ENCODE results near the gene CTCFL.

CTCFL gene

DNA sequence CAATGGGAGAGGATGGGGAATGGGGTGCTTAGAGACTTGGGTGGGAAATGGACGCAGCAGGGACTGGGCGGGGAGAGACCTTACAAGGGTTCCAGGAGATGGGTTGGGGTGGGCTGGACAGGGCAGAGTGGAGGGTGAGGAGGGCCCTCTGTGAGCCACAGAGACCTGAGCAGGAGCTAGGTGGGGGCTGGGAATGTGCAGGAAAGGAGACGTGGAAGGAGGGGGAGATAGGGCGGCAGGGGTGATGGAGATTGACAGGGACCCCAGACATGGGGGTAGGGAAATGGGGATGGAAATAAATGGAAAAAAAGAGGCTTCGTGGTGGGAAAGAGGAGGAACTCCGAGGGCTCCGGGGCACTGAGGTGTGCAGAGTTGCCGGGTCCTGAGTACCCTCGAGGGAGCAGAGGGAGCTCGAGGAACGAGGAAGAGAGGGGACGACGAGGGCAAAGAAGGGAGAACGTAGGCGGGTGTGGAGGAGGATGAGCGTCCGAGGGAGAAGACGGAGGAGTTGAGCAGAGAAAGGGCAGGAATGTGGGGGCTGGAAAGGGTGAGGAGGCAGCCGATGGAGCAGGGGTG lies 2.0 kb upstream of the CTCFL start:
- no peak for TF ChIP-seq EZH2phosphoT487 (IDR thresholded peaks at IDR 0.05; ENCODE audit: borderline replicate concordance, low read length)
- TF ChIP-seq, protein P1, sequence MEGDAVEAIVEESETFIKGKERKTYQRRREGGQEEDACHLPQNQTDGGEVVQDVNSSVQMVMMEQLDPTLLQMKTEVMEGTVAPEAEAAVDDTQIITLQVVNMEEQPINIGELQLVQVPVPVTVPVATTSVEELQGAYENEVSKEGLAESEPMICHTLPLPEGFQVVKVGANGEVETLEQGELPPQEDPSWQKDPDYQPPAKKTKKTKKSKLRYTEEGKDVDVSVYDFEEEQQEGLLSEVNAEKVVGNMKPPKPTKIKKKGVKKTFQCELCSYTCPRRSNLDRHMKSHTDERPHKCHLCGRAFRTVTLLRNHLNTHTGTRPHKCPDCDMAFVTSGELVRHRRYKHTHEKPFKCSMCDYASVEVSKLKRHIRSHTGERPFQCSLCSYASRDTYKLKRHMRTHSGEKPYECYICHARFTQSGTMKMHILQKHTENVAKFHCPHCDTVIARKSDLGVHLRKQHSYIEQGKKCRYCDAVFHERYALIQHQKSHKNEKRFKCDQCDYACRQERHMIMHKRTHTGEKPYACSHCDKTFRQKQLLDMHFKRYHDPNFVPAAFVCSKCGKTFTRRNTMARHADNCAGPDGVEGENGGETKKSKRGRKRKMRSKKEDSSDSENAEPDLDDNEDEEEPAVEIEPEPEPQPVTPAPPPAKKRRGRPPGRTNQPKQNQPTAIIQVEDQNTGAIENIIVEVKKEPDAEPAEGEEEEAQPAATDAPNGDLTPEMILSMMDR (IDR thresholded peaks at IDR 0.05; ENCODE audit: low read depth, low read length, poor library complexity, severe bottlenecking): no peak
- Histone ChIP-seq H3K36me3 (ENCODE audit: control insufficient read depth, low read length) (no peaks in the 10 kb centered on the region), H3F3A (ENCODE audit: control insufficient read depth, insufficient read depth) (peaks cover 8% of the 10 kb centered on the region), H3K27ac (ENCODE audit: low read depth, low read length) (no peak overlapping the region), H4K20me1 (ENCODE audit: control insufficient read depth, insufficient read depth, low read depth, low read length) (no peaks in the 10 kb centered on the region; the same call in 1 of the 2 replicates), H3K27me3 (ENCODE audit: control insufficient read depth, low read length) (no peaks in the 10 kb centered on the region), H3K9me2 (replicated peaks; ENCODE audit: control insufficient read depth, low read length) (no peaks in the 10 kb centered on the region), H3K4me1 (ENCODE audit: control insufficient read depth, low read length) (no peaks in the 10 kb centered on the region), H3K4me2 (ENCODE audit: low read length) (no peak overlapping the region), H3K79me2 (ENCODE audit: control insufficient read depth, low read length) (no peaks in the 10 kb centered on the region), H3K4me3 (ENCODE audit: low read length) (no peak overlapping the region), H3K9me3 (ENCODE audit: control insufficient read depth, insufficient read depth, low read length) (no peaks in the 10 kb centered on the region)

DNA sequence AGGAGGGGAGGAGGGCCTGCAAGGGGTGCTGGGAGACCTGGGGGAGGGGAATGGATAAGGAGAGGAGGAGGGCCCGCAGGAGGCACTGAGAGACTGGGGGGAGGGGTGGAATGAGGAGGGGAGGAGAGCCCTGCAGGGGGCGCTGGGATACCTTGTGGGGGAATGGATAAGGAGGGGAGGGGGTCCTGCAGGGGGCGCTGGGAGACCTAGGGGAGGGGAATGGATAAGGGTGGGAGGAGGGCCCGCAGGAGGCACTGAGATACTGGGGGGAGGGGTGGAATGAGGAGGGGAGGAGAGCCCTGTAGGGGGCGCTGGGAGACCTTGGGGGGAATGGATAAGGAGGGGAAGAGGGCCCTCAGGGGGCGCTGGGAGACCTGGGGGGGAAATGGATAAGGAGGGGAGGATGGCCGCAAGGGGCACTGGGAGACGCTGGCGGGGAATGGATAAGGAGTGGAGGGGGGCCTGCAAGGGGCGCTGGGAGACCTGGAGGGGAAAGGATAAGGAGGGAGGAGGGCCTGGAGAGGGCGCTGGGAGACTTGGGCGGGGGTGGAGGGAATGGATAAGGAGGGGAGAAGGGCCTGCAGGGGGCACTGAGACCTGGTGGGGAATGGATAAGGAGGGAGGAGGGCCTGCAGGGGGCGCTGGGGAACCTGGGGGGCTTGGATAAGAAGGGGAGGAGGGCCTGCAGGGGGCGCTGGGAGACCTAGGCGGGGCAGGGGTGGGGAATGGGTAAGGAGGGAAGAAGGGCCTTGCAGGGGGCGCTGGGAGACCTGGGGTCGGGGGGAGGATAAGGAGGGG lies 1.3 kb upstream of the CTCFL start:
- no peaks in the 10 kb centered on the region for H3K9me3 ChIP-seq (ENCODE audit: control insufficient read depth, insufficient read depth, low read length)
- TF ChIP-seq EZH2phosphoT487 (IDR thresholded peaks at IDR 0.05; ENCODE audit: borderline replicate concordance, low read length): no peak
- TF ChIP-seq, protein P1 (IDR thresholded peaks at IDR 0.05; ENCODE audit: low read depth, low read length, poor library complexity, severe bottlenecking): peak; percentile 83

DNA sequence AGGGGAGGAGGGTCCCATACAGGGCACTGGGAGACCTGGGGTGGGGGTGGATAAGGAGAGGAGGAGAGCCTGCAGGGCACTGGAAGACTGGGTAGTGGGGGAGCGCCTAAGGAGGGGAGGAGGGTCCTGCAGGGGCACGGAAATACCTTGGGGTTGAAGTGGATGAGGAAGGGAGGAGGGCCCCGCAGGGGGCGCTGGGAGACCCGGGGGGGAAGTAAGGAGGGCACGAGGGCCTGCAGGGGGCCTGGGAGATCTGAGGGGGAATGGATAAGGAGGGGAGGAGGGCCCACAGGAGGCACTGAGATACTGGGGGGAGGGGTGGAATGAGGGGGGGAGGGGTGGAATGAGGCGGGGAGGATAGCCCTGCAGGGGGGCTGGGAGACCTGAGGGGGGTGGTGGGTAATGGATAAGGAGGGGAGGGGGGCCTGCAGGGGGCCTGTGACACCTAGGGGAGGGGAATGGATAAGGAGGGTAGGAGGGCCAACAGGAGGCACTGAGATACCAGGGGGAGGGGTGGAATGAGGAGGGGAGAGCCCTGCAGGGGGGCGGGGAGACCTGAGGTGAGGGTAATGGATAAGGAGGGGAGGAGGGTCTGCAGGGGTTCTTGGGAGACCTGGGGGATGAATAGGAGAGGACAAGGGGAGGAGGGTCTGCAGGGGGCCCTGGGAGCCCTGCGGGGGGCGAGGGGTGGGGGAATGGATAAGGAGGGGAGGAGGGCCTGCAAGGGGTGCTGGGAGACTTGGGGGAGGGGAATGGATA lies 567 bp upstream of the CTCFL start:
- no peaks in the 10 kb centered on the region for H3K9me2 ChIP-seq (replicated peaks; ENCODE audit: control insufficient read depth, low read length)
- peaks cover 8% of the 10 kb centered on the region for H3F3A ChIP-seq (ENCODE audit: control insufficient read depth, insufficient read depth)
- H3K36me3 ChIP-seq (ENCODE audit: control insufficient read depth, low read length): no peaks in the 10 kb centered on the region
- no peaks in the 10 kb centered on the region for H3K9me3 ChIP-seq (ENCODE audit: control insufficient read depth, insufficient read depth, low read length)
- no peaks in the 10 kb centered on the region for H4K20me1 ChIP-seq (ENCODE audit: control insufficient read depth, insufficient read depth, low read depth, low read length)
- H3K4me1 ChIP-seq (ENCODE audit: control insufficient read depth, low read length): no peaks in the 10 kb centered on the region
- no peaks in the 10 kb centered on the region for H3K79me2 ChIP-seq (ENCODE audit: control insufficient read depth, low read length)
- H3K4me3 ChIP-seq (ENCODE audit: low read length): no peak overlapping the region
- H3K4me2 ChIP-seq (ENCODE audit: low read length): no peak overlapping the region
- no peak overlapping the region for H3K27ac ChIP-seq (ENCODE audit: low read depth, low read length)
- H3K27me3 ChIP-seq (ENCODE audit: control insufficient read depth, low read length): no peaks in the 10 kb centered on the region
- TF ChIP-seq EZH2phosphoT487 (IDR thresholded peaks at IDR 0.05; ENCODE audit: borderline replicate concordance, low read length): no peak
- TF ChIP-seq, protein P1 (IDR thresholded peaks at IDR 0.05; ENCODE audit: low read depth, low read length, poor library complexity, severe bottlenecking): no peak

More for the DNA sequence above, 1.3 kb upstream of the CTCFL start:
- peaks cover 8% of the 10 kb centered on the region for H3F3A ChIP-seq (ENCODE audit: control insufficient read depth, insufficient read depth)
- H4K20me1 ChIP-seq (ENCODE audit: control insufficient read depth, insufficient read depth, low read depth, low read length): no peaks in the 10 kb centered on the region
- H3K9me2 ChIP-seq (replicated peaks; ENCODE audit: control insufficient read depth, low read length): no peaks in the 10 kb centered on the region
- H3K27ac ChIP-seq (ENCODE audit: low read depth, low read length): no peak overlapping the region
- no peaks in the 10 kb centered on the region for H3K79me2 ChIP-seq (ENCODE audit: control insufficient read depth, low read length)
- no peaks in the 10 kb centered on the region for H3K27me3 ChIP-seq (ENCODE audit: control insufficient read depth, low read length)
- no peaks in the 10 kb centered on the region for H3K36me3 ChIP-seq (ENCODE audit: control insufficient read depth, low read length)
- no peak overlapping the region for H3K4me3 ChIP-seq (ENCODE audit: low read length)
- H3K4me2 ChIP-seq (ENCODE audit: low read length): no peak overlapping the region
- no peaks in the 10 kb centered on the region for H3K4me1 ChIP-seq (ENCODE audit: control insufficient read depth, low read length)
